Keratinocyte (primary cell): ENCODE results near the gene TPRG1L. TPM values are rescaled to one million over a fixed set of nuclear protein-coding genes. Genes with fewer than 3 reads are reported as not detected.

Source experiments
- DNase-seq: peaks from one replicate; pipeline ENCODE4 v3.0.0-alpha.2; 2011; ENCODE audit warnings: low read depth, missing footprints, low spot score
- FAIRE-seq: peaks from 2 replicates; lab custom pipeline; 2011; peaks lifted over from hg19 to GRCh38; lab: Jason Lieb, UNC
- H2AFZ ChIP-seq: 2 replicates; pipeline ENCODE4 v1.6.0; 2012; ENCODE audit warnings: low read length, control low read depth, inconsistent platforms; ENCODE audit not compliant: control insufficient read depth
- H3K27ac ChIP-seq: 2 replicates; pipeline ENCODE4 v1.5.1; 2011; ENCODE audit warnings: low read length; ENCODE audit not compliant: control insufficient read depth, insufficient read depth
- H3K27me3 ChIP-seq: 3 replicates; pipeline ENCODE4 v1.6.0; 2011; ENCODE audit warnings: low read length; ENCODE audit not compliant: control insufficient read depth, insufficient read depth; ENCODE audit errors: extremely low read depth
- H3K36me3 ChIP-seq, 2 experiments: 2 replicates in 1 of 2; 3 replicates in 1 of 2; pipeline ENCODE4 v1.5.1; 2011; ENCODE audit warnings: low read length in 2 of 2, mild to moderate bottlenecking in 1 of 2; ENCODE audit not compliant: control insufficient read depth in 2 of 2, insufficient read depth in 2 of 2; ENCODE audit errors: extremely low read depth in 1 of 2
- H3K4me1 ChIP-seq: 3 replicates; pipeline ENCODE4 v1.5.1; 2011; ENCODE audit warnings: low read length; ENCODE audit not compliant: control insufficient read depth, insufficient read depth; ENCODE audit errors: extremely low read depth
- H3K4me2 ChIP-seq: 3 replicates; pipeline ENCODE4 v1.6.0; 2011; ENCODE audit warnings: low read depth, low read length; ENCODE audit not compliant: control insufficient read depth, insufficient read depth; ENCODE audit errors: extremely low read depth
- H3K4me3 ChIP-seq, 3 experiments: fragments of 200-600 bp in 1 of 3; sonication (generic) in 1 of 3; 2 replicates in 2 of 3; 3 replicates in 1 of 3; pipeline ENCODE4 v1.5.1; 2011 to 2016; ENCODE audit warnings: low read length in 3 of 3, mild to moderate bottlenecking in 3 of 3, control low read depth in 2 of 3, inconsistent platforms in 1 of 3, low read depth in 1 of 3, mixed read lengths in 1 of 3, mixed run types in 1 of 3, moderate library complexity in 1 of 3; ENCODE audit not compliant: control insufficient read depth in 2 of 3, insufficient read depth in 2 of 3; ENCODE audit errors: extremely low read depth in 1 of 3
- H3K79me2 ChIP-seq: 2 replicates; pipeline ENCODE4 v1.6.0; 2012; ENCODE audit warnings: low read length; ENCODE audit not compliant: control insufficient read depth, insufficient read depth
- H3K9ac ChIP-seq: 3 replicates; pipeline ENCODE4 v1.6.0; 2011; ENCODE audit warnings: low read length; ENCODE audit not compliant: control insufficient read depth, insufficient read depth; ENCODE audit errors: extremely low read depth
- H3K9me1 ChIP-seq: 3 replicates; pipeline ENCODE4 v1.6.0; 2011; ENCODE audit warnings: low read length; ENCODE audit not compliant: control insufficient read depth, insufficient read depth; ENCODE audit errors: extremely low read depth
- H3K9me3 ChIP-seq: 2 replicates; pipeline ENCODE4 v1.5.1; 2012; ENCODE audit warnings: low read depth, low read length; ENCODE audit not compliant: control insufficient read depth
- H4K20me1 ChIP-seq: 3 replicates; pipeline ENCODE4 v1.6.0; 2011; ENCODE audit warnings: low read length; ENCODE audit not compliant: control insufficient read depth, insufficient read depth; ENCODE audit errors: extremely low read depth
- CTCF ChIP-seq, 3 experiments: IDR thresholded peaks in 1 of 3; conservative IDR thresholded peaks in 1 of 3; optimal IDR thresholded peaks in 1 of 3; 2 replicates in 2 of 3; 3 replicates in 1 of 3; pipeline versions ENCODE3 to v1.5.1; 2011; ENCODE audit warnings: low read length in 3 of 3, mild to moderate bottlenecking in 3 of 3, moderate library complexity in 2 of 3, control low read depth in 1 of 3, inconsistent platforms in 1 of 3; ENCODE audit not compliant: insufficient read depth in 2 of 3; ENCODE audit errors: extremely low read depth in 1 of 3
- EZH2 ChIP-seq: IDR thresholded peaks from one replicate; pipeline ENCODE4 v1.6.1; 2012; ENCODE audit warnings: inconsistent platforms, mild to moderate bottlenecking, low read length, moderate library complexity
- dilution Hi-C: fragments of 300-500 bp; cut with MboI; formaldehyde crosslinking; loops from one replicate; pipeline ENCODE4 v1.7.0; 2020; ENCODE audit warnings: low sequenced_read_pairs; ENCODE audit not compliant: extremely low pct_ligation_motif_present
- polyA plus RNA-seq, 5 experiments: library from polyadenylated mRNA; depleted of rRNA in 3 of 5; stranded (reverse) in 3 of 5; stranded (forward) in 1 of 5; unstranded in 1 of 5; fragments of >200 nt; gene quantifications; 1 replicate in 1 of 5; 2 replicates in 3 of 5; 3 replicates in 1 of 5; pipeline versions ENCODE4 v1.2.1 to v1.2.3, GENCODE V29; 2011 to 2012; ENCODE audit warnings: missing spikeins in 2 of 5, low read depth in 1 of 5, low replicate concordance in 1 of 5

TPRG1L gene
- polyA plus RNA-seq, 1 donor (not counting 4 experiments of a cell fraction or from before 2014, with no cell fraction given), result 57.4 TPM

DNA sequence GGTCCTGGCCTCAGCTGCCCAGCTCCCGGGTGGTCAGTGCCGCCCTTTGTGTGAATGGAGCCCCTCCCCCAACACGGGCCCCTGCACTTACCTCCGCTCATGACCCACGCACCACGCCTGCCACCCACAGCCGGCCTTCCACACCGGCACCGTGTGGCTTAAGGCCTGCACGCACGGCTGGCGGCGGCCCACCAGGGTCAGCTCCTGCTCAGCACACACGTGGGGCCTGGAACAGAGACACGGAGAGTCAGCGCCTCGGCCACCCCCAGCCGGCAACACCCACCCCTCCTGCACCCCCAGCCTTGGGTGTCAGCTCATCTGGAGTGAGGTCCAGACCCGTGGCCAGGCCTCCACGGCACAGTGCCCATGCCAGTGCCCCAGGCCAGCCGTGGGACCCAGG, 22.4 kb upstream of the TPRG1L start:
- Histone ChIP-seq H2AFZ (no peak overlapping the region), H3K9me1 (no peaks in the 10 kb centered on the region), H3K27ac (no peak overlapping the region), H3K79me2 (no peaks in the 10 kb centered on the region), H3K4me3 (no peak overlapping the region), H3K4me2 (no peak overlapping the region), H3K36me3 (no peaks in the 10 kb centered on the region), H4K20me1 (no peaks in the 10 kb centered on the region), H3K4me1 (peaks cover 6% of the 10 kb centered on the region), H3K9me3 (no peaks in the 10 kb centered on the region), H3K9ac (no peak overlapping the region), H3K27me3 (no peaks in the 10 kb centered on the region)
- DNase-seq, result no peak
- TF ChIP-seq EZH2 (no peak), CTCF (optimal IDR thresholded peaks at IDR 0.05 in 1 of 3, IDR thresholded peaks at IDR 0.05 in 1 of 3, conservative IDR thresholded peaks at IDR 0.05 in 1 of 3; ENCODE audit: extremely low read depth in 1 of 3, insufficient read depth in 2 of 3, low read length in 3 of 3) (no peak)
- dilution Hi-C loops, result no loop called here
- FAIRE-seq, result no peak

DNA sequence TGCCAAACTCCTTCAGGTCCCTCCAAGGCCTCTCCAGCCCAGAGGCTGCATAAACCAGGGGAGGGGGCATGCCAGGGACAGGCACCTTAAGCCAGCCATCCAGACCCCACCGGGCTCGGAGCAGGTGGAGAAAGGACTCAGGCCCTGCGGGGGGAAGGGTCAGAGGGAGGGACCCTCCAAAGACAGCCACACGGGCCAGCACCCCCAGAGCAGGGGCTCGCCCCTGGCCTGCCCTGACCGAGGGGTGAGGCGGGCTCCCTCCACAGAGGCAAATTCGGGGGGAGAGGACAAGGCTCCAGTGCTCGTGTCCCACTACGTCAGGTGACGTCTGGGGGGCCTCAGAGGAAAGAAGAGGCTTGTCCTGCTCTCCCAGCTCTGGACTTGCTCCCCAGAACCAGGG, 21.7 kb upstream of the TPRG1L start:
- Histone ChIP-seq H3K9me1 (no peaks in the 10 kb centered on the region), H3K27me3 (no peaks in the 10 kb centered on the region), H3K27ac (no peak overlapping the region), H3K4me3 (no peak overlapping the region), H2AFZ (no peak overlapping the region), H3K9me3 (no peaks in the 10 kb centered on the region), H3K79me2 (no peaks in the 10 kb centered on the region), H4K20me1 (no peaks in the 10 kb centered on the region), H3K9ac (no peak overlapping the region), H3K4me1 (peaks cover 4% of the 10 kb centered on the region), H3K4me2 (no peak overlapping the region), H3K36me3 (no peaks in the 10 kb centered on the region)
- dilution Hi-C loops, result no loop called here
- DNase-seq (no peak), FAIRE-seq (no peak)
- TF ChIP-seq CTCF (optimal IDR thresholded peaks at IDR 0.05 in 1 of 3, IDR thresholded peaks at IDR 0.05 in 1 of 3, conservative IDR thresholded peaks at IDR 0.05 in 1 of 3; ENCODE audit: extremely low read depth in 1 of 3, insufficient read depth in 2 of 3, low read length in 3 of 3), result no peak
- TF ChIP-seq EZH2, result no peak
